ENCODE results near the gene GNAO1. TPM values are rescaled to one million over a fixed set of nuclear protein-coding genes. Genes with fewer than 3 reads are reported as not detected.

The GNAO1 gene
- total and polyA plus RNA-seq, 2 donors (not counting 1 experiment from before 2014, with no cell fraction given) = 0.13 to 5.1 TPM

DNA sequence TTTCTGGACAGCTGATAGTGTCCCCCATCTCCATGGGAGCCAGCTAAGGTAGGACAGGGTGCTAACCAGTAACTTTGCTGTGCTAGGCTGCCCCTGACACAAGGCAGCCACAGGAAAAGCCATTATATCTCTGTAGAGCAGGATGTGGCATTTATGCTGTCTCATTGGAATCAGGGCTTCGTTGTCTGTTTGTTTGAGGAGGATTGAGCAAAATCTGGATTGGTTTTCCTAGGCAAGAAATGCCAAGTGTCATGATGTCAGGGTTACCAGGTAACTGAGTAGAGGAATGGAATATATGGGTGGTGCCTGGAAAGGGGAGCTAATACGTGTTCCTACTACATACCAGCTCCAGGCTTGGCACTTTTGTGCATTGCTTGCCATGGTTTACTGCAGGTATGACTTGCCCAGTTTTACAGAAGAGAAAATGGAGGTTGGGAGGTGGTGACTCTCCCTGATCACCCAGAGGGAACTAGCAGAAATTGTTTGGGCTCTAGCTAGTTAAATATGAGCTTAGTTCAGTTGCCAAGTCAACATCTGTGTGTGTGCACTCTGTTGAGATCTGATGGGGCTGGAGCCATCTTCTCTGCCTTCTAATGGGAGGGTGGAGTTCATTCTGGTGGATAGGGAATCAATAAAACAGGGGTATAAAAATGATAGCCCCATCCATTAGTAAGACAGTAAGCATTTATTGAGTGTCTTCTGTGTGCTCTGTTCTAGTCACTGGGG lies 33.9 kb downstream of the GNAO1 start:
- no peaks in the 10 kb centered on the region for H3K36me3 ChIP-seq (replicated peaks in 1 of 2; ENCODE audit: control extremely low read depth in 1 of 2, control insufficient read depth in 1 of 2, extremely low read depth in 1 of 2, insufficient read depth in 2 of 2, low read length in 1 of 2)
- H4K20me1 ChIP-seq (ENCODE audit: control insufficient read depth, insufficient read depth, low read length, poor library complexity, severe bottlenecking) = no peaks in the 10 kb centered on the region
- H3K9ac ChIP-seq (ENCODE audit: low read length) = no peak overlapping the region
- H3K79me2 ChIP-seq (ENCODE audit: control insufficient read depth, insufficient read depth, low read length) = no peaks in the 10 kb centered on the region
- ChIA-PET POLR2A (no interaction called here), CTCF (no interaction called here)
- TF ChIP-seq EZH2 (IDR thresholded peaks at IDR 0.05; ENCODE audit: borderline replicate concordance, insufficient read depth, low read depth, low read length, poor library complexity, severe bottlenecking) = no peak
- TF ChIP-seq, protein P1, sequence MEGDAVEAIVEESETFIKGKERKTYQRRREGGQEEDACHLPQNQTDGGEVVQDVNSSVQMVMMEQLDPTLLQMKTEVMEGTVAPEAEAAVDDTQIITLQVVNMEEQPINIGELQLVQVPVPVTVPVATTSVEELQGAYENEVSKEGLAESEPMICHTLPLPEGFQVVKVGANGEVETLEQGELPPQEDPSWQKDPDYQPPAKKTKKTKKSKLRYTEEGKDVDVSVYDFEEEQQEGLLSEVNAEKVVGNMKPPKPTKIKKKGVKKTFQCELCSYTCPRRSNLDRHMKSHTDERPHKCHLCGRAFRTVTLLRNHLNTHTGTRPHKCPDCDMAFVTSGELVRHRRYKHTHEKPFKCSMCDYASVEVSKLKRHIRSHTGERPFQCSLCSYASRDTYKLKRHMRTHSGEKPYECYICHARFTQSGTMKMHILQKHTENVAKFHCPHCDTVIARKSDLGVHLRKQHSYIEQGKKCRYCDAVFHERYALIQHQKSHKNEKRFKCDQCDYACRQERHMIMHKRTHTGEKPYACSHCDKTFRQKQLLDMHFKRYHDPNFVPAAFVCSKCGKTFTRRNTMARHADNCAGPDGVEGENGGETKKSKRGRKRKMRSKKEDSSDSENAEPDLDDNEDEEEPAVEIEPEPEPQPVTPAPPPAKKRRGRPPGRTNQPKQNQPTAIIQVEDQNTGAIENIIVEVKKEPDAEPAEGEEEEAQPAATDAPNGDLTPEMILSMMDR (IDR thresholded peaks at IDR 0.05) = no peak
- peaks cover 0 to 3% (median 0%) of the 10 kb centered on the region in 4 experiments for H3K27me3 ChIP-seq (replicated peaks in 1 of 4; ENCODE audit: control extremely low read depth in 1 of 4, control insufficient read depth in 3 of 4, insufficient read depth in 4 of 4, low read length in 3 of 4)
- DNase-seq (no peak), ATAC-seq (ENCODE audit: low read depth) (no peak)
- H3K9me3 ChIP-seq (ENCODE audit: control extremely low read depth in 1 of 3, control insufficient read depth in 2 of 3, insufficient read depth in 1 of 3, low read length in 2 of 3) = no peaks in the 10 kb centered on the region
- no peak overlapping the region for H3K4me2 ChIP-seq (replicated peaks; ENCODE audit: low read depth, low read length, poor library complexity, severe bottlenecking)
- no peak overlapping the region for H3K27ac ChIP-seq (ENCODE audit: low read length in 2 of 2)
- no peak overlapping the region for H2AFZ ChIP-seq (ENCODE audit: insufficient read depth, low read depth, low read length, poor library complexity, severe bottlenecking)
- H3K27me3 Mint-ChIP-seq = peaks cover 15% of the 10 kb centered on the region
- H3K9me3 Mint-ChIP-seq (ENCODE audit: insufficient read depth) = no peaks in the 10 kb centered on the region
- peaks cover 18% of the 10 kb centered on the region for H3K4me1 Mint-ChIP-seq
- peaks cover 0 to 11% of the 10 kb centered on the region in 2 donors for H3K4me1 ChIP-seq (ENCODE audit: control insufficient read depth in 2 of 2, insufficient read depth in 2 of 2, low read length in 2 of 2)
- no peak overlapping the region for H3K4me3 Mint-ChIP-seq
- H3K27ac Mint-ChIP-seq = no peak overlapping the region
- intact Hi-C loops (cut with micrococcal nuclease) = no loop called here
- no peak overlapping the region for H3K4me3 ChIP-seq (ENCODE audit: control extremely low read depth in 1 of 5, extremely low read depth in 1 of 5, insufficient read depth in 1 of 5, low read depth in 2 of 5, low read length in 4 of 5)
- WGBS (ENCODE audit: insufficient coverage) = 38% methylated on average over 1 of the region's 2 CpGs

DNA sequence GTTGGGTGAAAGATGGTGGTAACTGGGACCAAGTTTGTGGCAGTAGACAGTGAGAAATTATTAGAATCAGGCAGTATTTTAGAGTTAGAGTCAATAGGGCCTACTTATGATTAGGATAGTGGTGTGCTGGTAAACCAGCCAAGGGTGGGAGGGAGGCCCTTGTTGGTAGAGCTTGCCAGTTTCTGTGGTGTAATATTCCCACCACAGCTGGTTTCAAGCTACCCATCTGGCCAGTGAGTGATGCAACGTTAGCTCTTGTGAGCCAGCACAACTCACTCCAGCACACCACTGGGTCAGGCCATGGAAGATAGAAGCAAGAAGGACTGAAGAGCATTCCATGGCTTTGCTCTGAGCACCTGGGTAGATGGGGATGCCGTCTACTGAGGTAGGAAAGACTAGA lies 34.9 kb downstream of the GNAO1 start:
- H3K9me3 ChIP-seq (ENCODE audit: control extremely low read depth in 1 of 3, control insufficient read depth in 2 of 3, insufficient read depth in 1 of 3, low read length in 2 of 3) = no peaks in the 10 kb centered on the region
- ChIA-PET POLR2A (no interaction called here), CTCF (no interaction called here)
- H3K4me1 Mint-ChIP-seq = peaks cover 18% of the 10 kb centered on the region
- H3K27me3 ChIP-seq (replicated peaks in 1 of 4; ENCODE audit: control extremely low read depth in 1 of 4, control insufficient read depth in 3 of 4, insufficient read depth in 4 of 4, low read length in 3 of 4) = peaks cover 0 to 3% (median 0%) of the 10 kb centered on the region in 4 experiments
- H3K27ac ChIP-seq (ENCODE audit: low read length in 2 of 2) = no peak overlapping the region
- no peak overlapping the region for H3K4me2 ChIP-seq (replicated peaks; ENCODE audit: low read depth, low read length, poor library complexity, severe bottlenecking)
- H2AFZ ChIP-seq (ENCODE audit: insufficient read depth, low read depth, low read length, poor library complexity, severe bottlenecking) = no peak overlapping the region
- no peaks in the 10 kb centered on the region for H4K20me1 ChIP-seq (ENCODE audit: control insufficient read depth, insufficient read depth, low read length, poor library complexity, severe bottlenecking)
- no peaks in the 10 kb centered on the region for H3K9me3 Mint-ChIP-seq (ENCODE audit: insufficient read depth)
- no peaks in the 10 kb centered on the region for H3K36me3 ChIP-seq (replicated peaks in 1 of 2; ENCODE audit: control extremely low read depth in 1 of 2, control insufficient read depth in 1 of 2, extremely low read depth in 1 of 2, insufficient read depth in 2 of 2, low read length in 1 of 2)
- H3K4me3 Mint-ChIP-seq = no peak overlapping the region
- no peak overlapping the region for H3K27ac Mint-ChIP-seq
- DNase-seq (no peak), ATAC-seq (ENCODE audit: low read depth) (no peak)
- H3K4me3 ChIP-seq (ENCODE audit: control extremely low read depth in 1 of 5, extremely low read depth in 1 of 5, insufficient read depth in 1 of 5, low read depth in 2 of 5, low read length in 4 of 5) = no peak overlapping the region
- no peaks in the 10 kb centered on the region for H3K79me2 ChIP-seq (ENCODE audit: control insufficient read depth, insufficient read depth, low read length)
- WGBS (ENCODE audit: insufficient coverage) = 100% methylated on average over 1 of the region's 2 CpGs
- intact Hi-C loops (cut with micrococcal nuclease) = no loop called here
- no peak overlapping the region for H3K9ac ChIP-seq (ENCODE audit: low read length)
- TF ChIP-seq, protein P1 (IDR thresholded peaks at IDR 0.05) = no peak
- no peak for TF ChIP-seq EZH2 (IDR thresholded peaks at IDR 0.05; ENCODE audit: borderline replicate concordance, insufficient read depth, low read depth, low read length, poor library complexity, severe bottlenecking)
- H3K4me1 ChIP-seq (ENCODE audit: control insufficient read depth in 2 of 2, insufficient read depth in 2 of 2, low read length in 2 of 2) = peaks cover 0 to 11% of the 10 kb centered on the region in 2 donors
- peaks cover 15% of the 10 kb centered on the region for H3K27me3 Mint-ChIP-seq

Measured in B cell (primary cell).